CD4-positive, alpha-beta memory T cell (primary cell): ENCODE data around the gene TBC1D2. TPM values are rescaled to one million over a fixed set of nuclear protein-coding genes. Genes with fewer than 3 reads are reported as not detected.

Experiments used
- CTCF ChIA-PET: fragments of 350-600 bp; sonication (Branson Sonifier 250); formaldehyde crosslinking; loops from one replicate; lab custom pipeline; 2021; ENCODE audit warnings: inconsistent platforms; ENCODE audit not compliant: partially characterized antibody; lab: Charles Lee
- POLR2A ChIA-PET: fragments of 350-600 bp; sonication (Branson Sonifier 250); formaldehyde crosslinking; loops from one replicate; lab custom pipeline; 2021; ENCODE audit not compliant: partially characterized antibody; lab: Charles Lee
- DNase-seq, 5 donors: peaks; one replicate each; pipeline versions ENCODE4 v3.0.0 to v3.0.0-alpha.2; 2020 to 2022; ENCODE audit warnings: mixed read lengths in 1 of 5
- H3K27ac ChIP-seq: one replicate; pipeline ENCODE4 v1.7.0; 2013; ENCODE audit warnings: low read depth, low read length
- H3K27me3 ChIP-seq: 2 replicates; pipeline ENCODE4 v1.7.0; 2013; ENCODE audit warnings: mild to moderate bottlenecking, low read length, moderate library complexity; ENCODE audit not compliant: insufficient read depth
- H3K36me3 ChIP-seq: 2 replicates; pipeline ENCODE4 v1.7.0; 2013; ENCODE audit warnings: mild to moderate bottlenecking, low read length, moderate library complexity; ENCODE audit not compliant: insufficient read depth
- H3K4me1 ChIP-seq: 2 replicates; pipeline ENCODE4 v1.7.0; 2013; ENCODE audit warnings: mild to moderate bottlenecking, low read length, moderate library complexity; ENCODE audit not compliant: insufficient read depth
- H3K4me3 ChIP-seq, 2 donors: one replicate each; pipeline ENCODE4 v1.7.0; 2013; ENCODE audit warnings: low read length in 2 of 2, mild to moderate bottlenecking in 1 of 2
- H3K9me3 ChIP-seq, 2 donors: one replicate each; pipeline ENCODE4 v1.7.0; 2013; ENCODE audit warnings: low read length in 2 of 2, control low read depth in 1 of 2; ENCODE audit not compliant: control insufficient read depth in 1 of 2
- H3K27ac Mint-ChIP-seq, 7 donors: one replicate each; pipeline ENCODE4 v1.8.0; 2020 to 2021; ENCODE audit warnings: mixed read lengths in 7 of 7, mild to moderate bottlenecking in 6 of 7, inconsistent platforms in 3 of 7, moderate library complexity in 3 of 7
- H3K27me3 Mint-ChIP-seq, 2 donors: one replicate each; pipeline ENCODE4 v1.8.0; 2020 to 2021; ENCODE audit warnings: mixed read lengths in 2 of 2
- H3K36me3 Mint-ChIP-seq, 2 donors: one replicate each; pipeline ENCODE4 v1.8.0; 2020 to 2021; ENCODE audit warnings: mixed read lengths in 2 of 2, inconsistent platforms in 1 of 2, mild to moderate bottlenecking in 1 of 2
- H3K4me1 Mint-ChIP-seq, 4 donors: one replicate each; pipeline ENCODE4 v1.8.0; 2020 to 2021; ENCODE audit warnings: mixed read lengths in 4 of 4, mild to moderate bottlenecking in 1 of 4
- H3K4me3 Mint-ChIP-seq, 8 donors: one replicate each; pipeline ENCODE4 v1.8.0; 2020 to 2021; ENCODE audit warnings: mixed read lengths in 8 of 8, mild to moderate bottlenecking in 7 of 8, moderate library complexity in 6 of 8, inconsistent platforms in 3 of 8
- H3K9me3 Mint-ChIP-seq, 8 donors: one replicate each; pipeline ENCODE4 v1.8.0; 2020 to 2021; ENCODE audit warnings: mixed read lengths in 8 of 8, mild to moderate bottlenecking in 5 of 8, inconsistent platforms in 3 of 8, moderate library complexity in 1 of 8
- intact Hi-C: fragments of 100-400 bp; cut with micrococcal nuclease; formaldehyde crosslinking; loops from one replicate; pipeline ENCODE4 v1.15.1; 2023
- polyA plus RNA-seq, 2 donors: library from polyadenylated mRNA; unstranded; fragments of 300-500 nt; fragmentation: Illumina TruSeq; gene quantifications; one replicate each; pipeline ENCODE4 v1.2.3, GENCODE V29; 2021
- total RNA-seq, 2 experiments: library from RNA; stranded (reverse); gene quantifications; one replicate each; pipeline ENCODE4 v1.2.3, GENCODE V29; 2021

Gene TBC1D2, protein sequence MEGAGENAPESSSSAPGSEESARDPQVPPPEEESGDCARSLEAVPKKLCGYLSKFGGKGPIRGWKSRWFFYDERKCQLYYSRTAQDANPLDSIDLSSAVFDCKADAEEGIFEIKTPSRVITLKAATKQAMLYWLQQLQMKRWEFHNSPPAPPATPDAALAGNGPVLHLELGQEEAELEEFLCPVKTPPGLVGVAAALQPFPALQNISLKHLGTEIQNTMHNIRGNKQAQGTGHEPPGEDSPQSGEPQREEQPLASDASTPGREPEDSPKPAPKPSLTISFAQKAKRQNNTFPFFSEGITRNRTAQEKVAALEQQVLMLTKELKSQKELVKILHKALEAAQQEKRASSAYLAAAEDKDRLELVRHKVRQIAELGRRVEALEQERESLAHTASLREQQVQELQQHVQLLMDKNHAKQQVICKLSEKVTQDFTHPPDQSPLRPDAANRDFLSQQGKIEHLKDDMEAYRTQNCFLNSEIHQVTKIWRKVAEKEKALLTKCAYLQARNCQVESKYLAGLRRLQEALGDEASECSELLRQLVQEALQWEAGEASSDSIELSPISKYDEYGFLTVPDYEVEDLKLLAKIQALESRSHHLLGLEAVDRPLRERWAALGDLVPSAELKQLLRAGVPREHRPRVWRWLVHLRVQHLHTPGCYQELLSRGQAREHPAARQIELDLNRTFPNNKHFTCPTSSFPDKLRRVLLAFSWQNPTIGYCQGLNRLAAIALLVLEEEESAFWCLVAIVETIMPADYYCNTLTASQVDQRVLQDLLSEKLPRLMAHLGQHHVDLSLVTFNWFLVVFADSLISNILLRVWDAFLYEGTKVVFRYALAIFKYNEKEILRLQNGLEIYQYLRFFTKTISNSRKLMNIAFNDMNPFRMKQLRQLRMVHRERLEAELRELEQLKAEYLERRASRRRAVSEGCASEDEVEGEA
- 10 to 100 TPM; 11.2 to 11.4 TPM for total RNA-seq
- polyA plus RNA-seq = 10 to 100 TPM in 1 of 2 donors, 1 to 10 TPM in 1; 2.1 to 11.0 TPM

DNA sequence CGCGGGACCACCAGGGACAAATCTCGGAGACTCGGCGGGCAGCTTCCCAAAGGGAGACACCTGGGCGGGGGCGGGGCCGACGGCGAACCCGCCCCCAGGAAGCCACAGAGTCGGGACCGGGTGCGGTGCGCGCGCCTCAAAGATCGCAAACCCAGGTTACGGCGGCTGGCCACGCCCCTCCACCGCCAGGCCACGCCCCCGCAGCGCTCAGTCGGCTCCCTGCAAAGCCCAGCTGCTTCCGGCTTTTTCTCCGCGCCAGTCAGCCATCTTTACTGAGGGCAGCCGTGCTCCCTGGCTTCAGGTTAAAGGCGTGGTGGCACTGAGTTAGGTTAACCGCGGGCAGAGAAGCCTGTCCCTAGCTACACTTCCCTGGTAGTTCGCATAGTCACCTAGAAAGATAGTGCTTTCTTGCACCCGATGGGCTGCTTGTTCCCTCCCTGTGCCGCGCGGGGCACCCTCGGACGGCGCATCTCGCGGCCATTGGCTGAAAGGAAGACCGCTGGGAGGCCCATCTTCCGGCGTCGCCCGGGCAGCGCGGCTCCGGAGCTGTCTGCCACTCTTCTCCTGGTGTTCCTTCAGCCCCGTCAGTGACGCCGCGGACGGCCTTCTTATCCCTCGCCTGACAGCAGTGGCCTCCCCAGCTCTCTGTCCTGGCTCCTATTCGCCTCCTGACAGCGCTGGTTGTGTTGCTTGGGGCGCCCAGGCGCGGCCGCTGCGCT, at the start of gene TBC1D2:
Gene TBC1D2 (minus strand): TSS at position 72 of the 719 bp plus-strand sequence. CDS start 108 bp downstream, outside the sequence.
- Histone ChIP-seq H3K9me3 (no peaks in the 10 kb centered on the region), H3K27ac (peak within 1 kb of the TSS; percentile 82), H3K4me1 (peaks cover 35% of the 10 kb centered on the region), H3K27me3 (no peaks in the 10 kb centered on the region), H3K36me3 (no peaks in the 10 kb centered on the region), H3K4me3 (peak within 1 kb of the TSS; percentile 90 to 91)
- H3K9me3 Mint-ChIP-seq = no peaks in the 10 kb centered on the region
- ChIA-PET POLR2A (interaction anchor here (0.6 to 4.1 kb wide), 45 partner anchors 8 to 622 kb away, joined by 3 to 112 read pairs (median 7); partner anchors contain the start of genes ANP32B, CORO2A, NANS and NCBP1), CTCF (interaction anchor here (0.6 to 4.0 kb wide), 24 partner anchors 9 to 559 kb away, joined by 3 to 22 read pairs (median 4); partner anchors contain the start of genes ANP32B, CORO2A, NANS and TRIM14)
- H3K4me3 Mint-ChIP-seq = peak within 1 kb of the TSS; percentile 93 to 99 (median 97)
- peaks cover 23 to 50% (median 40%) of the 10 kb centered on the region in 4 donors for H3K4me1 Mint-ChIP-seq
- peaks cover 4 to 23% of the 10 kb centered on the region in 2 donors for H3K36me3 Mint-ChIP-seq
- no peaks in the 10 kb centered on the region for H3K27me3 Mint-ChIP-seq
- intact Hi-C loops = loop anchor here (1.0 to 10.0 kb wide), 9 partner anchors 63 to 622 kb away; partner anchors contain the start of genes ANP32B, CORO2A, NANS and NCBP1
- peak within 1 kb of the TSS; percentile 87 to 97 (median 95) for H3K27ac Mint-ChIP-seq
- DNase-seq = peak; percentile 96 to 98 (median 97)

DNA sequence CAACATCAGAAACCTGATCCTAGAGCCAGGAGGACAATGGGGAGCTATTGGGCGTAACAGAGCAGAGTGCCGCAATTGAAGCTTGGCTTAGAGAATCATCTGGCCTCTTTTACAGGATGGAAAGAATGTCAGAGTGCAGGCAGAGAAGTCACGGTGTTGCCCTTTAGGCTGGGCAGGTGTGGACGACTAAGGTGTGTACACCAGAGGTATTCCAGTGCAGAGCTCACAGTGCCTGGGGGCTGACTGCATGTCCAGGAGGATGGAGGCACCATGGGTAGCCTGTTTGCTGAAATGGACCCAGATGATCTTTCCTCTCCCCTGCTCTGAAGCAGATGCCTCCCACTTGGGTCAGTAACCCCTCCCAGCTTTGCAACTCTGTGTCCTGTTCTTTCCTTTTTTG, 48.9 kb upstream of the TBC1D2 start:
- Mint-ChIP-seq H3K4me3 (no peak overlapping the region), H3K4me1 (no peaks in the 10 kb centered on the region), H3K36me3 (no peaks in the 10 kb centered on the region), H3K27ac (no peak overlapping the region), H3K27me3 (peaks cover 0 to 2% of the 10 kb centered on the region in 2 donors), H3K9me3 (no peaks in the 10 kb centered on the region)
- Histone ChIP-seq H3K27ac (no peak overlapping the region), H3K36me3 (no peaks in the 10 kb centered on the region), H3K4me3 (no peak overlapping the region), H3K27me3 (no peaks in the 10 kb centered on the region), H3K9me3 (no peaks in the 10 kb centered on the region), H3K4me1 (no peaks in the 10 kb centered on the region)
- intact Hi-C loops = no loop called here
- no peak for DNase-seq
- ChIA-PET POLR2A (no interaction called here), CTCF (interaction anchor here (2.8 kb wide), 1 partner anchor 11 kb away, joined by 16 read pairs; no protein-coding TSS in a partner anchor)

DNA sequence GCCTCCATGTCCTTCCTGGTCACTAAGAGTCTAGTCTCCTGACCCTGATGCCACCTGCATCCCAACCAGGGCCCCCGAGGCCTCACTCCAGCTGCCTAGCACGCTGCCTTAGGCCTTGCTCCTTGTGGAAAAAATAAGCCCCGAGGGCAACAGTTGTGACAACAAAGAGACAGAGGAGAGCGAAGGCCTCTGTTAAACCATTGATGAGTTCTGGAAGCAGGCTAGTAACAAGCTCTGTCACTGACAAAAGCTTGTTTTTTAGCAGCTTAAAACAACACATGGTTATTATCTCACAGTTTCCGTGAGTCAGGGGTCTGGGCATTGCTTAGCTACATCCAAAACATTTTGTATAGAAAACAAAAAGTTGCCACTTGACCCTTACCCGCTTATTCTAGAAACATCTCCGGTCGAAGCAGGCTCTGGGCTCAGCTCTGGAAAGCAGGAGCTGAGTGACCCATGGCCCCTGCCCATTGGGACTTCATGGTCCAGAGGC, 48.2 kb upstream of the TBC1D2 start:
- Mint-ChIP-seq H3K36me3 (no peaks in the 10 kb centered on the region), H3K4me1 (no peaks in the 10 kb centered on the region), H3K9me3 (no peaks in the 10 kb centered on the region), H3K4me3 (no peak overlapping the region), H3K27me3 (peaks cover 0 to 2% of the 10 kb centered on the region in 2 donors), H3K27ac (no peak overlapping the region)
- H3K4me1 ChIP-seq = no peaks in the 10 kb centered on the region
- no peaks in the 10 kb centered on the region for H3K27me3 ChIP-seq
- no peaks in the 10 kb centered on the region for H3K9me3 ChIP-seq
- intact Hi-C loops = no loop called here
- no peaks in the 10 kb centered on the region for H3K36me3 ChIP-seq
- POLR2A ChIA-PET = no interaction called here
- CTCF ChIA-PET = interaction anchor here (2.8 kb wide), 1 partner anchor 12 kb away, joined by 16 read pairs; no protein-coding TSS in a partner anchor
- no peak for DNase-seq
- no peak overlapping the region for H3K4me3 ChIP-seq
- no peak overlapping the region for H3K27ac ChIP-seq

DNA sequence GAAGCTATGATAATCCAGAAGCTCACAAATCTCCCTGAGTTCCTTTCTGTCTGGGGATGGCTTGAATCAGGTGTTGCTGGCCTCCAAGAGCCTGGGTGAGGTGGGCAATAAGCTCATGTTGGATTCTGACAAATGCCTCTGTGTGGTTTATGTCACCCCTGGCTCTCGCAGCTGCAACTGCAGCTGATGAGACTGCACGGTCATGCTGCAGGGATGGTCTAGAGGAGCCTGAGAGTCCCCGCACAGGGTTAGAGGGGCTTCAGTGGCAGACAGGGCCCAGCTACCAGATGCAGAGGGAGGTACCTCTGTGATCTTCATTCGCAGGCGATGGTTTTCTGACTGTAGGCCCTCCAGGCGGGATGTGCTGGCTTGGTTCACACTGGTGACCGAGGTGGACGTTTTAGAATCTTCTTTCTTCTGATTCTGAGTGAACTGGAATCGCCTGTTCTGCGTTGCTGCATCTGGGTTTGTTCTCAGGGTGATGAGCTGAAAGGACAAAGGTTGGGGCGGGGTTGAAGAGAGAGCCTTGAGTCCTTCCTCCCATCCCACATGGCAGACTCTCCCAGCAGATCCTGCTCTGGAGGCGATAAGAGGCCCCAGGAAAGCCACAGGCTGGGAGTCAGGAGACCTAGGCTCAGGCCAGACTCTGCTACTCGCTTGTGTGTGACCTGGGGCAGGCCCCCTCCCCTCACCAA, 47.6 kb upstream of the TBC1D2 start:
- POLR2A ChIA-PET = no interaction called here

DNA sequence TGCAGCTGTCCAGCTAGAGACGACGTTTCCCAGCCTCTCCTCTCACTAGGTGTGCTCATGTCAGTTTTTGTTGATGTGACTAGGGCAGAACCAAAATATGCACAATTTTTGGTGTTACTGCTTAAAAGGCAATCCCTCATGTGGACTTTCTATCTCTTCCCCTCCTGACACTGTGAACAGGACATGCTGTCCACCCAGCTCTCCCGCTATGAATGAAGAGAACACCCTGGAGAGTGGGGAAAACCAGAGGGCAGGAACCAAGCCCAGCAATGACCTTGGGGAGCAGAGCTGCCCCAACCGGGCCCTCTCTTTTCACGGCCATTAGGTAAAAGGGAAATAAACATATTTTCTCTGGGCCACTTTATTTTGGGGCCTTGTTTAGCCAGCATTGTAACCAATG, 46.7 kb upstream of the TBC1D2 start:
- no peaks in the 10 kb centered on the region for H3K27me3 ChIP-seq
- intact Hi-C loops = no loop called here
- H3K9me3 ChIP-seq = no peaks in the 10 kb centered on the region
- Mint-ChIP-seq H3K27me3 (peaks cover 0 to 2% of the 10 kb centered on the region in 2 donors), H3K36me3 (no peaks in the 10 kb centered on the region), H3K4me1 (no peaks in the 10 kb centered on the region), H3K4me3 (no peak overlapping the region), H3K9me3 (no peaks in the 10 kb centered on the region), H3K27ac (no peak overlapping the region)
- DNase-seq = no peak
- ChIA-PET CTCF (interaction anchor here (2.8 kb wide), 1 partner anchor 13 kb away, joined by 16 read pairs; no protein-coding TSS in a partner anchor), POLR2A (no interaction called here)
- no peak overlapping the region for H3K4me3 ChIP-seq
- H3K36me3 ChIP-seq = no peaks in the 10 kb centered on the region
- no peak overlapping the region for H3K27ac ChIP-seq
- no peaks in the 10 kb centered on the region for H3K4me1 ChIP-seq

More for the DNA sequence above, 47.6 kb upstream of the TBC1D2 start:
- CTCF ChIA-PET = interaction anchor here (2.8 kb wide), 1 partner anchor 12 kb away, joined by 16 read pairs; no protein-coding TSS in a partner anchor
- H3K4me3 Mint-ChIP-seq = no peak overlapping the region
- H3K27me3 Mint-ChIP-seq = peaks cover 0 to 2% of the 10 kb centered on the region in 2 donors
- no peak overlapping the region for H3K27ac Mint-ChIP-seq
- DNase-seq = no peak
- no peaks in the 10 kb centered on the region for H3K36me3 Mint-ChIP-seq
- Histone ChIP-seq H3K27ac (no peak overlapping the region), H3K27me3 (no peaks in the 10 kb centered on the region), H3K4me1 (no peaks in the 10 kb centered on the region), H3K9me3 (no peaks in the 10 kb centered on the region), H3K4me3 (no peak overlapping the region), H3K36me3 (no peaks in the 10 kb centered on the region)
- intact Hi-C loops = no loop called here
- no peaks in the 10 kb centered on the region for H3K4me1 Mint-ChIP-seq
- H3K9me3 Mint-ChIP-seq = no peaks in the 10 kb centered on the region

DNA sequence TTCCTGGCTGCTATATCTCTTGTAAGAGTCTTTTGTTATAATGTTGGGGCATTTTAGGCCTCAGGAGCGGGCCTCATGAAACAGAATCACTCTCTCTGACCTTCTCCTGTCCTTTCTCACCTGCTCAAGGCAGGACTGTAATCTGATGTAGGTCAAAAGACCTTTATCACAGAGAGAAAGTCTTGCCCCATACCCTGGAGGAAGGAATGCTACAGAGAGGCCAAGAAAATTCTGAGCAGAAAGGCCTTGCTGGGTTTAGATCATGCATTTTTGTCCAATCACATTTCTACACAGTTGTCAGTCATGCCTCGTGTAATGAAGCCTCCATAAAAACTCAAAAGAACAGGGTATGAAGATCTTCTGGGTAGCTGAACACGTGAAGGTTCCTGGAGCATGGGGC, 45.2 kb upstream of the TBC1D2 start:
- ChIA-PET POLR2A (no interaction called here), CTCF (no interaction called here)
- Histone ChIP-seq H3K4me3 (no peak overlapping the region), H3K27ac (no peak overlapping the region), H3K36me3 (no peaks in the 10 kb centered on the region), H3K9me3 (no peaks in the 10 kb centered on the region), H3K4me1 (no peaks in the 10 kb centered on the region), H3K27me3 (no peaks in the 10 kb centered on the region)
- intact Hi-C loops = no loop called here
- no peaks in the 10 kb centered on the region for H3K9me3 Mint-ChIP-seq
- DNase-seq = no peak
- no peaks in the 10 kb centered on the region for H3K36me3 Mint-ChIP-seq
- no peaks in the 10 kb centered on the region for H3K4me1 Mint-ChIP-seq
- H3K27me3 Mint-ChIP-seq = peaks cover 2% of the 10 kb centered on the region in 2 donors
- no peak overlapping the region for H3K4me3 Mint-ChIP-seq
- no peak overlapping the region for H3K27ac Mint-ChIP-seq
